Measurements from ENCODE around the gene RFNG. TPM values are rescaled to one million over a fixed set of nuclear protein-coding genes. Genes with fewer than 3 reads are reported as not detected.

The RFNG gene
- total RNA-seq, 2 experiments from 2014 or later = 16.9 to 17.5 TPM

GRCh38 chr17:82053556-82054263 lies 2.1 kb upstream of the RFNG start:
- ChIA-PET POLR2A (interaction anchor here (0.5 kb wide), 1 partner anchor 299 kb away, joined by 3 read pairs; no protein-coding TSS in a partner anchor), CTCF (no interaction called here)
- DNase-seq (peak; percentile 4), ATAC-seq (no peak)
- intact Hi-C loops (cut with DNase I, micrococcal nuclease) = loop anchor here in 1 of 2 experiments (2.0 kb wide), 1 partner anchor 13 kb away; no protein-coding TSS in a partner anchor
- peaks cover 6% of the 10 kb centered on the region for H3K36me3 Mint-ChIP-seq (ENCODE audit: low read depth)
- H3K4me3 Mint-ChIP-seq = peak overlapping the region; percentile 79
- no peaks in the 10 kb centered on the region for H3K9me3 Mint-ChIP-seq (ENCODE audit: low read depth)
- peaks cover 21% of the 10 kb centered on the region for H3K4me1 Mint-ChIP-seq
- no peaks in the 10 kb centered on the region for H3K27me3 Mint-ChIP-seq
- H3K27ac Mint-ChIP-seq = no peak overlapping the region

- POLR2A ChIA-PET = no interaction called here
- ATAC-seq (no peak), DNase-seq (no peak)
- peaks cover 21% of the 10 kb centered on the region for H3K4me1 Mint-ChIP-seq
- CTCF ChIA-PET = no interaction called here
- H3K4me3 Mint-ChIP-seq = peak overlapping the region; percentile 79
- intact Hi-C loops (cut with DNase I, micrococcal nuclease) = loop anchor here in 1 of 2 experiments (2.0 kb wide), 1 partner anchor 14 kb away; no protein-coding TSS in a partner anchor
- no peak overlapping the region for H3K27ac Mint-ChIP-seq
- H3K27me3 Mint-ChIP-seq = no peaks in the 10 kb centered on the region
- no peaks in the 10 kb centered on the region for H3K9me3 Mint-ChIP-seq (ENCODE audit: low read depth)
- peaks cover 5% of the 10 kb centered on the region for H3K36me3 Mint-ChIP-seq (ENCODE audit: low read depth)
Measured at GRCh38 chr17:82053130-82053529, 1.5 kb upstream of the RFNG start.

GRCh38 chr17:82052638-82053059 lies 1.0 kb upstream of the RFNG start:
- Mint-ChIP-seq H3K27me3 (no peaks in the 10 kb centered on the region), H3K4me1 (peaks cover 21% of the 10 kb centered on the region), H3K4me3 (peak overlapping the region; percentile 79), H3K27ac (no peak overlapping the region), H3K9me3 (ENCODE audit: low read depth) (no peaks in the 10 kb centered on the region), H3K36me3 (ENCODE audit: low read depth) (peaks cover 7% of the 10 kb centered on the region)
- intact Hi-C loops (cut with DNase I, micrococcal nuclease) = loop anchor here in 1 of 2 experiments (2.0 kb wide), 1 partner anchor 14 kb away; no protein-coding TSS in a partner anchor
- ATAC-seq = no peak
- ChIA-PET POLR2A (interaction anchor here (0.7 to 1.4 kb wide), 2 partner anchors 45 to 200 kb away, joined by 3 to 5 read pairs; partner anchors contain the start of gene FASN), CTCF (no interaction called here)
- DNase-seq = peak; percentile 5

GRCh38 chr17:82050761-82051641 lies 610 bp downstream of the RFNG start:
- POLR2A ChIA-PET = no interaction called here
- DNase-seq = peak; percentile 16
- H3K4me1 Mint-ChIP-seq = peaks cover 21% of the 10 kb centered on the region
- H3K9me3 Mint-ChIP-seq (ENCODE audit: low read depth) = no peaks in the 10 kb centered on the region
- H3K4me3 Mint-ChIP-seq = peak overlapping the region; percentile 82
- CTCF ChIA-PET = interaction anchor here (0.6 kb wide), 1 partner anchor 31 kb away, joined by 3 read pairs; no protein-coding TSS in a partner anchor
- H3K27ac Mint-ChIP-seq = peak overlapping the region; percentile 73
- intact Hi-C loops (cut with DNase I, micrococcal nuclease) = loop anchor here in 1 of 2 experiments (1.0 kb wide), 4 partner anchors 14 to 47 kb away; partner anchors contain the start of genes DCXR, DUS1L, FASN and LRRC45
- H3K27me3 Mint-ChIP-seq = no peaks in the 10 kb centered on the region
- H3K36me3 Mint-ChIP-seq (ENCODE audit: low read depth) = peaks cover 10% of the 10 kb centered on the region
- no peak for ATAC-seq

- Mint-ChIP-seq H3K36me3 (ENCODE audit: low read depth) (peaks cover 9% of the 10 kb centered on the region), H3K27me3 (no peaks in the 10 kb centered on the region), H3K9me3 (ENCODE audit: low read depth) (no peaks in the 10 kb centered on the region), H3K27ac (peak overlapping the region; percentile 73), H3K4me1 (peaks cover 21% of the 10 kb centered on the region), H3K4me3 (peak overlapping the region; percentile 82)
- POLR2A ChIA-PET = no interaction called here
- CTCF ChIA-PET = interaction anchor here (0.9 kb wide), 1 partner anchor 20 kb away, joined by 3 read pairs; no protein-coding TSS in a partner anchor
- DNase-seq (peak; percentile 10), ATAC-seq (no peak)
- intact Hi-C loops (cut with DNase I, micrococcal nuclease) = no loop called here
Measured at GRCh38 chr17:82050152-82050760, 1.4 kb downstream of the RFNG start.

- no peak overlapping the region for H3K27ac Mint-ChIP-seq
- POLR2A ChIA-PET = no interaction called here
- H3K27me3 Mint-ChIP-seq = no peaks in the 10 kb centered on the region
- DNase-seq (peak; percentile 5), ATAC-seq (no peak)
- peaks cover 21% of the 10 kb centered on the region for H3K4me1 Mint-ChIP-seq
- no peak overlapping the region for H3K4me3 Mint-ChIP-seq
- H3K9me3 Mint-ChIP-seq (ENCODE audit: low read depth) = no peaks in the 10 kb centered on the region
- intact Hi-C loops (cut with DNase I, micrococcal nuclease) = no loop called here
- H3K36me3 Mint-ChIP-seq (ENCODE audit: low read depth) = peaks cover 9% of the 10 kb centered on the region
- CTCF ChIA-PET = interaction anchor here (0.9 kb wide), 1 partner anchor 20 kb away, joined by 3 read pairs; no protein-coding TSS in a partner anchor
Measured at GRCh38 chr17:82049521-82049971, 2.1 kb downstream of the RFNG start.

- DNase-seq (no peak), ATAC-seq (no peak)
- peaks cover 9% of the 10 kb centered on the region for H3K36me3 Mint-ChIP-seq (ENCODE audit: low read depth)
- ChIA-PET POLR2A (no interaction called here), CTCF (interaction anchor here (0.5 to 0.9 kb wide), 2 partner anchors 11 to 19 kb away, joined by 3 read pairs; partner anchors contain the start of gene DCXR)
- peaks cover 21% of the 10 kb centered on the region for H3K4me1 Mint-ChIP-seq
- no peak overlapping the region for H3K4me3 Mint-ChIP-seq
- no peaks in the 10 kb centered on the region for H3K9me3 Mint-ChIP-seq (ENCODE audit: low read depth)
- intact Hi-C loops (cut with DNase I, micrococcal nuclease) = no loop called here
- H3K27me3 Mint-ChIP-seq = no peaks in the 10 kb centered on the region
- no peak overlapping the region for H3K27ac Mint-ChIP-seq
Measured at GRCh38 chr17:82049106-82049505, 2.5 kb downstream of the RFNG start.

GRCh38 chr17:82048571-82048971 lies 3.0 kb downstream of the RFNG start:
- H3K27ac Mint-ChIP-seq = no peak overlapping the region
- H3K27me3 Mint-ChIP-seq = no peaks in the 10 kb centered on the region
- ChIA-PET CTCF (interaction anchor here (0.5 kb wide), 1 partner anchor 11 kb away, joined by 3 read pairs; the partner anchor contains the start of gene DCXR), POLR2A (no interaction called here)
- H3K9me3 Mint-ChIP-seq (ENCODE audit: low read depth) = no peaks in the 10 kb centered on the region
- DNase-seq = no peak
- H3K36me3 Mint-ChIP-seq (ENCODE audit: low read depth) = peaks cover 9% of the 10 kb centered on the region
- ATAC-seq = no peak
- no peak overlapping the region for H3K4me3 Mint-ChIP-seq
- intact Hi-C loops (cut with DNase I, micrococcal nuclease) = no loop called here
- H3K4me1 Mint-ChIP-seq = peaks cover 18% of the 10 kb centered on the region

- Mint-ChIP-seq H3K4me1 (peaks cover 13% of the 10 kb centered on the region), H3K36me3 (ENCODE audit: low read depth) (peaks cover 6% of the 10 kb centered on the region), H3K27ac (no peak overlapping the region), H3K27me3 (no peaks in the 10 kb centered on the region), H3K9me3 (ENCODE audit: low read depth) (no peaks in the 10 kb centered on the region), H3K4me3 (no peak overlapping the region)
- intact Hi-C loops (cut with DNase I, micrococcal nuclease) = no loop called here
- CTCF ChIA-PET = no interaction called here
- POLR2A ChIA-PET = no interaction called here
- no peak for DNase-seq
- ATAC-seq = no peak
Measured at GRCh38 chr17:82047914-82048570, 3.6 kb downstream of the RFNG start.

- POLR2A ChIA-PET = no interaction called here
- Mint-ChIP-seq H3K9me3 (ENCODE audit: low read depth) (no peaks in the 10 kb centered on the region), H3K27me3 (no peaks in the 10 kb centered on the region), H3K4me3 (no peak overlapping the region), H3K36me3 (ENCODE audit: low read depth) (peaks cover 6% of the 10 kb centered on the region), H3K27ac (no peak overlapping the region), H3K4me1 (peaks cover 8% of the 10 kb centered on the region)
- intact Hi-C loops (cut with DNase I, micrococcal nuclease) = no loop called here
- CTCF ChIA-PET = no interaction called here
- DNase-seq (no peak), ATAC-seq (no peak)
Measured at GRCh38 chr17:82047379-82047778, 4.2 kb downstream of the RFNG start.

- DNase-seq (no peak), ATAC-seq (no peak)
- Mint-ChIP-seq H3K27ac (no peak overlapping the region), H3K27me3 (no peaks in the 10 kb centered on the region), H3K9me3 (ENCODE audit: low read depth) (no peaks in the 10 kb centered on the region), H3K4me3 (no peak overlapping the region), H3K36me3 (ENCODE audit: low read depth) (peaks cover 6% of the 10 kb centered on the region), H3K4me1 (peaks cover 8% of the 10 kb centered on the region)
- POLR2A ChIA-PET = no interaction called here
- CTCF ChIA-PET = no interaction called here
- intact Hi-C loops (cut with DNase I, micrococcal nuclease) = no loop called here
Measured at GRCh38 chr17:82046903-82047302, 4.7 kb downstream of the RFNG start.
